Mucosa of gallbladder (tissue), 1 donor: Measurements from ENCODE around the gene SETD4. TPM values are rescaled to one million over a fixed set of nuclear protein-coding genes. Genes with fewer than 3 reads are reported as not detected.

Experiments used
- DNase-seq: peaks from one replicate; pipeline ENCODE4 v3.0.0-alpha.2; 2020; ENCODE audit warnings: low spot score
- total RNA-seq: library from RNA; stranded (reverse); gene quantifications from one replicate; pipeline ENCODE4 v1.2.1, GENCODE V29; 2021
- donor health status: DM: no; HTN: no; CAD: no.

SETD4 gene
- total RNA-seq, 1 donor from 2014 or later, result 25.1 TPM

DNA sequence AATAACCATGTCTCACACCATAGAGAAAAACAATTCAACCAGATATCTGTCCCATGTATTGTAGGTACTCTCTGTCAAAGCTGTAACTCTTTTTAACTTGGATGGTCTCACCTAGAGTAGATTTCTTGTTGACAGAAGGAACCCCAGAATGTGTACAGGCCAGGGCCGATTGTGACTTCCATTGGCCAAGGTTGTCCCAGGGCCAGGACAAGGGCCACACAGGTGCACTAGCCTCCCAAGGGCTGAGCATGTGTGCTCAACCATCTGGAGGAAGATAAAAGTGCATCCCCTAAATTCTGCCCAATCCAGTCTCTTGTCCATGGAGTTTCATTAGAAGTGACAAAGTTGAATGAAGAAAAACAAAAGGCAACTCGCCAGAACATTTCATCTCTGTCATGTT, 51.8 kb downstream of the SETD4 start:
- DNase-seq, result no peak

DNA sequence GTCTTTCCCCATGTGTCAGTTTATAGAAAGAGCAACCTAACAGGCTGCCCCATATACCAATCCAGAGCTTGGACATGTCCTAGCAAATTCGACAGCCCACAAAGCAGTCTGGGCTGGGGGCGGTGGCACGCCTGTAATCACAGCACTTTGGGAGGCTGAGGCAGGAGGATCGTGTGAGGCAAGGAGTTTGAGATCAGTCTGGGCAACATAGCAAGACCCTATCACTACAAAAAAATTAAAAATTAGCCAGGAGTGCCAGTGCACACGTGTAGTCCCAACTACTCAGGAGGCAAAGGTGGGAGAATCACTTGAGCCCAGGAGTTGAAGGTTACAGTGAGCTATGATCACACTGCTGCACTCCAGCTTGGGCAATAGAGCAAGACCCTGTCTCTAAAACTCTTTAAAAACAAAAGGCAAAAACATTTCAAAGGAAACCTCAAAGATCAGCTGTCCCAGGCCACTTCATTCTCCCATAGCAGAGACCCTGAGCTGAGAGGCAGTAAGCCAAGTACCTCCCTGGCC, 54.4 kb downstream of the SETD4 start:
- no peak for DNase-seq

DNA sequence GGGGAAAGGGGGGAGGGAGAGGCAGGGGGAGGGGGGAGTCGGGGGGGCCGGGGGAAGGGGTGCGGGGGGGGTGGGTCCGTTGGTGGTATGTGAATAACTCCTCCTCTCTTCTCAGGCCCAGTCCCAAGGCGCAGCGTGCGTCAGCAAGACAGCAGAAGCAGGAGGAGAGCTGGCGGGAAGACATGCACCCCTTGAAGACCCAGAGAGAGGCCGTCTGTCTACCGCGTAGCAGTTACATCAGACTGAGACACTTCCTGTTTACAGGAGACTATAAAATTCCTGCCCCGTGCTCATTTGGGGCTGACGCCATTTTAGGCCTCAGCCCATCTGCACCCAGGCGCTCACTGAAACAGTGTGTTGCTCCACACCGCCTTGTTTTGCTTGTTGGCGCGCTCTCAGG, 55.3 kb downstream of the SETD4 start:
- DNase-seq, result peak; percentile 30

DNA sequence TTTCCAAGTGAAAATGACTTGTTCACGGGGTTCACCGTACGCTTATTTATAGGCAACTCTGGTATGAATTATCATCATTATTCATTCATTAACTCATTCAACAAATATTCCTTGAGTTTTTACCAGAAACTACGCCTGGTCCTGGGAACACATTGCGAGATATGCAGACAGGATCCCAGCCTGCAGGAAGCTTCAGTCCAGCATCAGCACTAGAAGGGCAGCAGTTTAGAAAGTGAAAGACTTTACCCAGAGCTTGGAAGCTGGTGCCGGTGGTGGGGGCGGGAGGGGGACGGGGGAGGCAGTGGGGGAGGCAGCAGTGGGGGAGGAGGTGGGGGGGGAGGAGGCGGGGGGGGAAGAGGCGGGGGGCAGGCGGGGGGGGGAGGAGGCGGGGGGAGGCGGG, 55.9 kb downstream of the SETD4 start:
- no peak for DNase-seq

DNA sequence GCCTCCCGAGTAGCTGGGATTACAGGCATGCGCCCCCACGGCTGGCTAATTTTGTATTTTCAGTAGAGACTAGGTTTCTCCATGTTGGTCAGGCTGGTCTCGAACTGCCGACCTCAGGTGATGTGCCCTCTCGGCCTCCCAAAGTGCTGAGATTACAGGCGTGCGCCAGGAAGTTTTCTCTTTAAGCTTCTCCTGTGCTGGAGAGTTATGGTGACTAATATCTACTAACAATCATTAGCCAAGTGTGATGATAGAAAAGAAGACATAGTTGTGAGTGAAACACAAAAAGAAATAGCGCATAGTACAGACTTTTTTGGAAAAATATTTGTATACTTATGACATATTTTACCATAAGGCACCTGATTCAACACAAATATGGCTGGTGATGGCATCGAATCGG, 56.5 kb downstream of the SETD4 start:
- no peak for DNase-seq

DNA sequence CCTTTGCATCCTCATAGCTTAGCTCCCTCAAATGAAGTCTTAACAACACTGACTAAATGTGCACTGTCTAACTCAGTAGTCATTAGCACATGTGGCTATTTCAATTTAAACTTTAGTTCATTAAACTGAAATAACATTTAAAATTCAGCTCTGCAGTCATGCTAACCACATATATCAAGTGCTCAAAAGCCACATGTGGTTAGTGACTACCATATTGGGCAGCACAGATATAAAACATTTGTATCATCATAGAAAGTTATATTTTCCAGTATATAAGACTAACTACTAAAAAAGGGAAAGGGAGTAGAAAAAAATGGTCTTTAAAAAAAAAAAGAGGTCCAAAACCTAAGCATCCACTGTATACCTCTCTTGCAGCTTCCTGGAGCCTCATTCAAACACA, 64.1 kb downstream of the SETD4 start:
- DNase-seq, result no peak

DNA sequence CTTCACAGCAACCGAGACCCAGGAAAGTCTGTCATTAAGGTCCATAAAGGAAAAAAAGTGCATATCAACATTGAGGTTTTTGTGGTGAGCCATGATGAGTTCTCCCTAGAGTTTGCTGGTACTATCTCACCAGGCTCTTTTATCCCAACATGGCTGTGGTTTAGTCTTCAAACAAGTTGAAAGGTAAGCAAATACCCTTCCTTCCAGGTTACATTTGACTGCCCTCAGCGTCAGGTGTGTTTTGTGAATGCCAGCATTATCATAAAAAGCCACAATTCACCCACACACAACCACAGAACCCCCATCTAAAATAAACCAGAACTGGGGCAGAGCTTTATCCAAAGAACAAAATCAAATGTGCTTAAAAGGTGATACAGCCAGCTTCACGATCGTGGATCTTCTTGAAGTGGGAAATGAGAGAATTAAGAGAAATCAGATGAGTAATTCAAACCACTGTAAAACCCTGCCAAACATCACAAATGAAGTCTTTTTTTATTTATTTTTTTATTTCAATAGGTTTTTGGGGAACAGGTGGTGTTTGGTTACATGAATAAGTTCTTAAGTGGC, 64.7 kb downstream of the SETD4 start:
- DNase-seq, result no peak

DNA sequence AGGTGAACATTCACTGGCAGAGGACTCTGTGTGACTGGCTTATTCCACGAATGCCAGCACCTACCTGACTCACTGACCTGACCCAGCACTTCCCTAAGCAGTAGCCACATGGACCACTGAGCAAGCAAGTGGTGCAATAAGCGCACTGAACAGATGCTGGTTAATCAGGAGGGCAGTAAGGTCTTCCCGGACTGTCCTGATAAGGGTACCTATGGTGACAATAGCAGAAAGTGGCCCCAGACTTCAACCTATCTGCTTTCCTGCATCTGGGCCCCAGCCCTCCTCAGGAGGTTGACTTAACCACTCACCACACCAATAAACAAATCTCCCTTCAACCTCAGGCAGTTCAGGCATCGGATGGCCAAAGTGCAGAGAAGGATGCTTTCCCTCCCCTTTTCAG, 65.7 kb downstream of the SETD4 start:
- no peak for DNase-seq

DNA sequence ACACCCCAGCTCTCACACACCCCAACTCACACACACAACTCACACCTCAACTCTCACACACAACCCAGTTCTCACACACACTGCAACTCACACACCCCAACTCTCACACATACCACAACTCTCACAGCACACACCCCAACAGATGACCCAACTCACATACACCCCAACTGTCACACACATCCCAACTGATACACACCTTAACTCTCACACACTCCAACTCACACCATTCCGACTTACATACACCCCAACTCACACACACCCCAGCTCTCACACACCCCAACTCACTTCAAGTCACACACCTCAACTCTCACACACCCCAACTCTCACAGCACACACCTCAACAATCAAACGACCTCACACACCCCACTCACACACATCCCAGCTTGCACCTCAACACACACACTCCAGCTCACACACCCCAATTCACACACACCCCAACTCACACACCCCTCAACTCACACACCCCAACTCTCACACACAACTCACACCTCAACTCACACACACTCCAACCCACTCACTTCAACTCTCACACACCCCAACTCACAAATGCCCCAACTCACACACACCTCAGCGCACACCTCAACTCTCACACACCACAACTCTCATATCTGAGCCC, 66.3 kb downstream of the SETD4 start:
- no peak for DNase-seq

DNA sequence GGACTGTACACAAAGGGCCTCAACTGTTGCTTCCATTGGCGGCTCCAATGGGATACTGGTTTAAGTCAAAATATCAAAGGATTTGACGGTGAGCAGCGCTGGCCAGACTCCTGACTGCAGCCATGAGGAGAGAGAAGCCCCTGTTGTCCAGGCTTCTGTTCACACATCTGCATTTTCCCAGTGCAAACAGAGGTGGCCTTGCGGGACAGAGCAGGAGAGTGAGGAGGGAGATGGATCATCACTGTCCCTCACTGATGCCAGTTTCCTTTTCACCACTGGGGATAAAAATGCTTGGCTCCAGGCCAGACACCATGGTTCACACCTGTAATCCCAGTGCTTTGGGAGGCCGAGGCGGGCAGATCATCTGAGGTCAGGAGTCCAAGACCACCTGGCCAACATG, 69.2 kb downstream of the SETD4 start:
- no peak for DNase-seq

DNA sequence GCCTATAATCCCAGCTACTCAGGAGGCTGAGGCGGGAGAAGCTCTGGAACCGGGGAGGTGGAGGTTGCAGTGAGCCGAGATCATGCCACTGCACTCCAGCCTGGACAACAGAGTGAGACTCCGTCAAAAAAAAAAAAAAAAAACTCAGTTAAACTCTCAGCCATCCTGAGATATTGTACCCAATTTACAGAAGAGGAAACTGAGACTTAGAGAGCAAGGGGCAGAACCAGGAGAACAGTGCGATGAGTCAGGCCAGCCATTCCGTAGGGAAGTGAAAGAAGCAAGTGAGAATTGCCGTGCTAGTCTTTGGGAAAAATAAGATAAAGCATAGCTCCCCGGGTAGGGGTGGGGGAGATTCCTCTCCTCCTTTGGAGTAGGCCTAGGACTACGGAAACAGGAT, 69.7 kb downstream of the SETD4 start:
- DNase-seq, result no peak

DNA sequence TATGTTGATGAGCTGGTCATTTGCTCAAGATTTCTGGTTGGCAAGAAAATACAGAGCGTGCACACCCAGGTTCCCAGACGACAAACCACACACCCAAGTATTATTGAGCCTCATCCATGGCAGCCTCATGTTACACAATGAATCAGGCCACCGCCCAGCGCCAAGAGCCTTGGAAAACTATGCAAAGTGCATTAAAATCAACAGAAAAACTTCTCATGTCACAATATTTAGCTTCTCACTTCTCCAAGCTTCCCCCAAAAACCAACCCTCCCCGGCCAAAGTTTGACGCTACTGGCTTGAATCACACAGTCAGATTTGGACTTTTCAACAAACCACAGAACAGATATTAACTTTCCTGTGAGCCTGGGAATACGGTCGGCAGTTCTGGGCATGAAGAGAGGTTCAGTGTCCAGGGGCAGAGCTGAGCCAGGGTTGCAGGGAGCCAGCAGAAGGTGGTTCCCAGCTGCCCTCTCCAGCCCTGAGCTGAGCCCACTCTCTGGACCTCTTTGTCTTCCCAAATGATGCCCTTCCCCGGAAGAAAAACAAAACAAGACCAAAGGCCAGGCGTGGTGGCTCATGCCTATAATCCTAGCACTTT, 71.1 kb downstream of the SETD4 start:
- DNase-seq, result no peak

DNA sequence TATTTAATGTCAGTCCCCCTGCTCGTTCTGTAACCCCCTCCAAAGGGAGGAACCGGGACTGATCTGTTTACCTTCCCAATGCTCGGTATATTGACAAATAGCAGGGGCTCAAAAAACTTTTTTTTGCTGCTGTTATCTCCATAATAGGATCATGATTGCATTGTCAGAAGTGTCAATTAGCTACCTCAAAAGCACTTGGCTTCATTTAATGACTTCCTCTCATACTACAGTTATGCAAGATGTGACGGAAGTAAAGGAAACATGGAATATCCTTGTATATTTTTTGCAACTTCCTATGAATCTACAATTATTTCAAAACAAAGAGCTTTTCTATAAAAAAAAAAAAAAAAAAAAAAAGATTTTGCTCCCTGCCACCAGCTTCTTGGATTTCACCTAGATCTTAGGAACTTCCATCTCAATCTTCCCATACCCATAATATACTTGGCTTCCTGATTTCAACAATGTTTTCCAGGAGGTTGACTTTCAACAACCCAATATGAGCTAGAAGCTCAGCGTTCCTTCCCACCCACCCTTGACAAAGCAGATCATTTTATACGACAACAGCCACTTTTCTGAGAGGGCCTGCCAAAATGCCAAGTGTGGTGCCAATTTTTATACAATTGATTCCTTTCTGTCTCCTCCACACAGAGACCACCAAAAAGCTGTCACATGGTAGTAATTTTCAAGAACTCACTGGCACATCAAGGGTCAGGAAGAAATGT, 71.7 kb downstream of the SETD4 start:
- no peak for DNase-seq

DNA sequence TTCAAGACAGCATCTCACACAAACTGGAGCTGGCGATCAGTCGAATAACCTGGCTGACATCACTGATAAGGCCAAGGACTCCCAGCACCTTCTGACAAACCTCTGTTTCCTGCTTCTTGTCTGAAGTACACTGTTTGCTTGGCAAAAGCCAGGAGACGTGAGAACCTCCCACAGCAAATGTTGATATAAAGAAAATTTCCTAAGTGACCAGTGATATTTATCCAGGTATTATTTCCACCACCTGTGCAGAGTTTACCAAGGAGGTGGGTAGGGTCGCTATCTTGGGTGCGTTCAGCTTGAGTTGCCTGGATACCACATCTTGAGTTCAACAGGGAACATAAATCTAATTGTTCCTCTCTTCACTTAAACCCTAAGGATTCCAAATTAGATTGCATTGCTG, 72.9 kb downstream of the SETD4 start:
- DNase-seq, result no peak

DNA sequence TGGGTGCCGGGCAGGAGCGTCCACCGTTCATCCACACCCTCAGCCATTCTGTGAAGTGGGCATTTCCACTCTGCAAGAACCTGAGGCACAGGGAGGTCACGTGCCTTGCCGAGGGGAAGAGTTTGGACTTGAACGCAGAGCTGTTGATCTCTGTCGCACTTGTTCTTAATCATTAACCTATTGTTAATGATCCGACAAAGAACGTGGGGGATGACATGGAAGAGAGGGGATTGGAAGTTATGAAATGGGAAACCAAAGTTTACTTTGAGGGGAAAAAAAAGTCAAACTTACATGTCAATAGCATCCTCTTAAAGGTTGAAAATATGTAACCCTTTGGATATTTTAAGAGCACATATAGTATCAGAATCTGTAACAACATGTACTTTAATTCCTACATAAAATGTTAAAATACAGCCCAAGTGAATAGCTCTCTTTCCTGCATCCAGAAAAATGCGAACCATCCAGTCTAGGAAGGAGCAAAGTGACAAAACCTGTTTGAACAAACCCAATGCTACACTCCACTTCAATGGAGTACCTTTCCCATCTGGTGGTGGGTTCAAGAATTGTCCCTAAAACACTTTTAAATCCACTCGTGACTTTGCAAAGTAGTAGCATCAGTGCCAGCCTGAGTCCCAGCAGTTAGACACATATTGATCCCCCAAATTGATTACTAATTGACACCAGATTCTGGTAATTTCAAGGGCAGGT, 75.5 kb downstream of the SETD4 start:
- no peak for DNase-seq

Other genes with a start within 250 kb of the SETD4 start
- gene CBR1, start 9.5 kb upstream of the SETD4 start, total RNA-seq, result 133 TPM
- 4.8 TPM for gene CBR3, start 74.6 kb upstream of the SETD4 start, total RNA-seq
- gene DOP1B, start 96.3 kb upstream of the SETD4 start, total RNA-seq, result 31.2 TPM